Suppressor macrophage (primary cell): ENCODE measurements around the gene MEOX1.

ENCODE experiments used
- DNase-seq, 4 experiments: peaks; one replicate each; pipeline ENCODE4 v3.0.0-alpha.2; 2020 to 2022

Gene MEOX1

GRCh38 chr17:43679911-43680310 is 18.2 kb upstream of the MEOX1 start:
- DNase-seq, result no peak

- no peak for DNase-seq
These were observed 17.7 kb upstream of the MEOX1 start for GRCh38 chr17:43679401-43679800.

GRCh38 chr17:43676471-43676870 is 14.7 kb upstream of the MEOX1 start:
- peak; percentile 76 to 85 (median 83) for DNase-seq

GRCh38 chr17:43674394-43674793 is 12.7 kb upstream of the MEOX1 start:
- no peak for DNase-seq

GRCh38 chr17:43673516-43674323 is 12.0 kb upstream of the MEOX1 start:
- DNase-seq, result peak; percentile 77 to 91 (median 85)

- DNase-seq, result no peak
These were observed 10.2 kb upstream of the MEOX1 start for GRCh38 chr17:43671755-43672519.

- no peak for DNase-seq
These were observed 9.4 kb upstream of the MEOX1 start for GRCh38 chr17:43671031-43671692.

GRCh38 chr17:43670645-43671030 is 8.9 kb upstream of the MEOX1 start:
- no peak for DNase-seq

- no peak for DNase-seq
These were observed 8.4 kb upstream of the MEOX1 start for GRCh38 chr17:43669971-43670644.

GRCh38 chr17:43667947-43668348 is 6.2 kb upstream of the MEOX1 start:
- DNase-seq, result no peak

GRCh38 chr17:43667506-43667905 is 5.8 kb upstream of the MEOX1 start:
- no peak for DNase-seq

- DNase-seq, result no peak
These were observed 4.2 kb upstream of the MEOX1 start for GRCh38 chr17:43665937-43666236.

GRCh38 chr17:43665084-43665936 is 3.6 kb upstream of the MEOX1 start:
- DNase-seq, result no peak

- no peak for DNase-seq
These were observed 2.4 kb upstream of the MEOX1 start for GRCh38 chr17:43664096-43664495.

- no peak for DNase-seq
These were observed 1.7 kb upstream of the MEOX1 start for GRCh38 chr17:43663383-43663782.

- no peak for DNase-seq
These were observed 855 bp upstream of the MEOX1 start for GRCh38 chr17:43662413-43663141.

GRCh38 chr17:43660816-43661493 is 767 bp downstream of the MEOX1 start:
- DNase-seq, result no peak

GRCh38 chr17:43659823-43660617 is 1.7 kb downstream of the MEOX1 start:
- DNase-seq, result no peak

- no peak for DNase-seq
These were observed 2.8 kb downstream of the MEOX1 start for GRCh38 chr17:43658900-43659299.

GRCh38 chr17:43655693-43656255 is 5.9 kb downstream of the MEOX1 start:
- peak in 2 of 4 experiments; percentile 22 to 46 for DNase-seq
